Liver (tissue), 9 donors: ENCODE measurements around the gene CIBAR2. TPM values are rescaled to one million over a fixed set of nuclear protein-coding genes. Genes with fewer than 3 reads are reported as not detected.

Experiments used
- DNase-seq: peaks from one replicate; pipeline ENCODE4 v3.0.0-alpha.2; 2017; ENCODE audit warnings: low spot score
- H3K27ac ChIP-seq, 2 donors: one replicate each; pipeline ENCODE4 v1.7.0; 2013; ENCODE audit warnings: inconsistent platforms in 2 of 2, low read length in 2 of 2, control low read depth in 1 of 2, low read depth in 1 of 2, mild to moderate bottlenecking in 1 of 2
- H3K27me3 ChIP-seq, 4 donors: one replicate each; pipeline versions ENCODE4 v1.6.1 to v1.7.0; 2013; ENCODE audit warnings: low read length in 3 of 4, inconsistent platforms in 1 of 4, mild to moderate bottlenecking in 1 of 4, moderate library complexity in 1 of 4; ENCODE audit not compliant: control insufficient read depth in 4 of 4, insufficient read depth in 4 of 4
- H3K36me3 ChIP-seq, 4 donors: one replicate each; pipeline versions ENCODE4 v1.6.1 to v1.7.0; 2013; ENCODE audit warnings: low read length in 3 of 4, mild to moderate bottlenecking in 3 of 4, low read depth in 1 of 4, moderate library complexity in 1 of 4; ENCODE audit not compliant: control insufficient read depth in 4 of 4, insufficient read depth in 3 of 4
- H3K4me1 ChIP-seq, 4 donors: one replicate each; pipeline versions ENCODE4 v1.6.1 to v1.7.0; 2013; ENCODE audit warnings: low read length in 3 of 4, mild to moderate bottlenecking in 3 of 4, moderate library complexity in 1 of 4; ENCODE audit not compliant: control insufficient read depth in 4 of 4, insufficient read depth in 4 of 4
- H3K4me3 ChIP-seq, 3 donors: one replicate each; pipeline versions ENCODE4 v1.6.1 to v1.7.0; 2013; ENCODE audit warnings: low read length in 3 of 3, control low read depth in 1 of 3, low read depth in 1 of 3, mild to moderate bottlenecking in 1 of 3
- H3K9ac ChIP-seq, 2 donors: one replicate each; pipeline ENCODE4 v1.7.0; 2013; ENCODE audit warnings: low read length in 2 of 2, mild to moderate bottlenecking in 2 of 2, moderate library complexity in 2 of 2, control low read depth in 1 of 2, low read depth in 1 of 2
- H3K9me3 ChIP-seq, 4 donors: one replicate each; pipeline versions ENCODE4 v1.6.1 to v1.7.0; 2013; ENCODE audit warnings: low read length in 3 of 4; ENCODE audit not compliant: control insufficient read depth in 4 of 4
- EGR1 ChIP-seq, 2 donors: IDR thresholded peaks; 2 replicates each; pipeline ENCODE4 v1.6.1; 2016 to 2018; ENCODE audit warnings: antibody characterized with exemption in 2 of 2, low read depth in 2 of 2
- FOXA1 ChIP-seq: IDR thresholded peaks from 2 replicates; pipeline ENCODE4 v1.6.1; 2016; ENCODE audit warnings: antibody characterized with exemption
- FOXA2 ChIP-seq: IDR thresholded peaks from 2 replicates; pipeline ENCODE4 v1.6.1; 2016; ENCODE audit warnings: antibody characterized with exemption
- GABPA ChIP-seq, 2 donors: IDR thresholded peaks in 1 of 2; conservative IDR thresholded peaks in 1 of 2; 2 replicates each; pipeline ENCODE4 v1.6.1; 2016; ENCODE audit warnings: antibody characterized with exemption in 2 of 2, mild to moderate bottlenecking in 1 of 2, moderate library complexity in 1 of 2
- JUND ChIP-seq, 2 donors: IDR thresholded peaks; 2 replicates each; pipeline ENCODE4 v1.6.1; 2016; ENCODE audit warnings: antibody characterized with exemption in 2 of 2
- MAX ChIP-seq: IDR thresholded peaks from 2 replicates; pipeline ENCODE4 v1.6.1; 2016; ENCODE audit warnings: antibody characterized with exemption
- NR2F2 ChIP-seq: IDR thresholded peaks from 2 replicates; pipeline ENCODE4 v1.6.1; 2016; ENCODE audit warnings: antibody characterized with exemption
- RAD21 ChIP-seq, 2 donors: IDR thresholded peaks; 2 replicates each; pipeline ENCODE4 v1.6.1; 2016; ENCODE audit warnings: antibody characterized with exemption in 2 of 2, mild to moderate bottlenecking in 2 of 2
- RXRA ChIP-seq, 2 donors: IDR thresholded peaks; 2 replicates each; pipeline ENCODE4 v1.6.1; 2017 to 2018; ENCODE audit warnings: antibody characterized with exemption in 2 of 2, mild to moderate bottlenecking in 1 of 2
- TAF1 ChIP-seq: conservative IDR thresholded peaks from 2 replicates; pipeline ENCODE4 v1.6.1; 2016; ENCODE audit warnings: antibody characterized with exemption, mild to moderate bottlenecking
- YY1 ChIP-seq: IDR thresholded peaks from 2 replicates; pipeline ENCODE4 v1.6.1; 2016; ENCODE audit warnings: antibody characterized with exemption, mild to moderate bottlenecking
- WGBS: extraction: QIAGEN DNeasy Blood & Tissue Kit; methylation state at CpG from one replicate; pipeline ENCODE4 v1.1.7; 2013; 5-methylcytosine and 5-hydroxymethylcytosine counted together
- polyA plus RNA-seq, 2 donors: library from polyadenylated mRNA; stranded (reverse) in 1 of 2; unstranded in 1 of 2; fragments of 200-250 nt in 1 of 2; fragments of >200 nt in 1 of 2; fragmentation: Nextera tagmentation in 1 of 2; extraction: Ambion mirVana in 1 of 2; gene quantifications; one replicate each; pipeline versions ENCODE4 v1.2.1 to v1.2.3, GENCODE V29; 2013 to 2015
- total RNA-seq, 2 donors: library from RNA; depleted of rRNA; stranded (reverse); fragments of >200 nt; gene quantifications; one replicate each; pipeline ENCODE4 v1.2.3, GENCODE V29; 2014
- TF ChIP-seq, protein P1 (sequence below): fragments of 150-350 bp; IDR thresholded peaks from 2 replicates; pipeline ENCODE4 v1.5.1; 2017; ENCODE audit warnings: improper control_type of control experiment, low read depth, low read length; ENCODE audit not compliant: missing input control
- donor health status: healthy.
- donor health status: healthy.
- donor health status: healthy.
- donor health status: healthy.
- donor health status: healthy.

Gene CIBAR2
- total and polyA plus RNA-seq, 4 donors = not detected

- no peak for TF ChIP-seq FOXA1
- TF ChIP-seq TAF1 = no peak
- TF ChIP-seq RAD21 (IDR thresholded peaks at IDR 0.05) = no peak
- no peak for TF ChIP-seq NR2F2
- no peak for TF ChIP-seq YY1
- DNase-seq = no peak
- H3K27ac ChIP-seq = no peak overlapping the region
- H3K36me3 ChIP-seq = peaks cover 0 to 12% (median 6%) of the 10 kb centered on the region in 4 donors
- no peak overlapping the region for H3K9ac ChIP-seq
- peaks cover 0 to 7% (median 2%) of the 10 kb centered on the region in 4 donors for H3K4me1 ChIP-seq
- H3K9me3 ChIP-seq = no peaks in the 10 kb centered on the region
- 93% methylated on average over 15 of the region's 15 CpGs for WGBS
- no peak overlapping the region for H3K4me3 ChIP-seq
- no peaks in the 10 kb centered on the region for H3K27me3 ChIP-seq
Observed at GRCh38 chr16:85081765-85082164, 30.5 kb downstream of the CIBAR2 start.

GRCh38 chr16:85081038-85081437 lies 31.2 kb downstream of the CIBAR2 start:
- peaks cover 0 to 7% (median 2%) of the 10 kb centered on the region in 4 donors for H3K4me1 ChIP-seq
- no peak for DNase-seq
- no peak for TF ChIP-seq MAX
- TF ChIP-seq FOXA2 = no peak
- no peak for TF ChIP-seq JUND (IDR thresholded peaks at IDR 0.05)
- no peak for TF ChIP-seq GABPA (IDR thresholded peaks at IDR 0.05 in 1 of 2, conservative IDR thresholded peaks at IDR 0.05 in 1 of 2)
- no peak for TF ChIP-seq TAF1
- no peak for TF ChIP-seq RXRA (IDR thresholded peaks at IDR 0.05)
- TF ChIP-seq, protein P1, sequence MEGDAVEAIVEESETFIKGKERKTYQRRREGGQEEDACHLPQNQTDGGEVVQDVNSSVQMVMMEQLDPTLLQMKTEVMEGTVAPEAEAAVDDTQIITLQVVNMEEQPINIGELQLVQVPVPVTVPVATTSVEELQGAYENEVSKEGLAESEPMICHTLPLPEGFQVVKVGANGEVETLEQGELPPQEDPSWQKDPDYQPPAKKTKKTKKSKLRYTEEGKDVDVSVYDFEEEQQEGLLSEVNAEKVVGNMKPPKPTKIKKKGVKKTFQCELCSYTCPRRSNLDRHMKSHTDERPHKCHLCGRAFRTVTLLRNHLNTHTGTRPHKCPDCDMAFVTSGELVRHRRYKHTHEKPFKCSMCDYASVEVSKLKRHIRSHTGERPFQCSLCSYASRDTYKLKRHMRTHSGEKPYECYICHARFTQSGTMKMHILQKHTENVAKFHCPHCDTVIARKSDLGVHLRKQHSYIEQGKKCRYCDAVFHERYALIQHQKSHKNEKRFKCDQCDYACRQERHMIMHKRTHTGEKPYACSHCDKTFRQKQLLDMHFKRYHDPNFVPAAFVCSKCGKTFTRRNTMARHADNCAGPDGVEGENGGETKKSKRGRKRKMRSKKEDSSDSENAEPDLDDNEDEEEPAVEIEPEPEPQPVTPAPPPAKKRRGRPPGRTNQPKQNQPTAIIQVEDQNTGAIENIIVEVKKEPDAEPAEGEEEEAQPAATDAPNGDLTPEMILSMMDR = no peak
- no peak for TF ChIP-seq EGR1 (IDR thresholded peaks at IDR 0.05; ENCODE audit: low read depth in 2 of 2)

DNA sequence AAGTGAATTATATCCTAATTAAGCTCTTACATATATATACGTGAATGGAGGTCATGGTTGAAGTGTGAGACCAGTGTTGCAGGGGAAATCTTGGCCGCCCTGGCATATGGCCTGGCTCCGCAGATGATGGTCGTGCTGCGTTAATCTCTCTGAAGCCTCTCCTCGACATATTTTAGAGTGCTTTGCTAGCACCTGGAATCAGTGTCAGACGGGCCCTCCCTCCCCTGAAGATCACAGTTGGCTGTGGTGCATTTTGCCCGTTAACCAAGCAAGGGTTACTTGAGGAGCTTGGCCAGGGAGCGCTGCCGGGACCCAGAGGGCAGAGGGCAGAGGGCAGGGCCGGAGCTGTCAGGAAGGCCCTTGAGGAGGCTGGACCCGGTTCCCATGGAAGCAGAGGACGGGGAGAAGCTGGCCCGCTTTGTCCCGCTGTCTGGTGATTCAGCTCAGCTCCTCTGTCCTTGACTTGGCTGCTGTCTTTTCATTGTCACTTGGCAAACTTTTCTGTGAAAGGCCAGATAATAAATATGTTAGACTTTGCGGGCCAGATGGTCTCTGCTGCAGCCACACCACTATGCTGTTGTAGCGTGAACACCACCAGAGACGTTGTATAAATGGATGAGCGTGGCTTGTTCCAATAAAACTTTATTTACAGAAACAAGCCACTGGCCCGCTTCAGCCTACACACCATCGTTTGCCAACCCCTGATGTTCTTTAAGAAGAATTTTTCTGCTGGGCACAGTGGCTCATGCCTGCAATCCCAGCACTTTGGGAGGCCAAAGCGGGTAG lies 32.3 kb downstream of the CIBAR2 start:
- no peak for DNase-seq
- H3K4me3 ChIP-seq = no peak overlapping the region
- no peak overlapping the region for H3K27ac ChIP-seq
- peaks cover 0 to 12% (median 6%) of the 10 kb centered on the region in 4 donors for H3K36me3 ChIP-seq
- no peak overlapping the region for H3K9ac ChIP-seq
- 93% methylated on average over 22 of the region's 22 CpGs for WGBS
- no peak for TF ChIP-seq JUND (IDR thresholded peaks at IDR 0.05)
- no peak for TF ChIP-seq MAX
- no peak for TF ChIP-seq FOXA2
- H3K9me3 ChIP-seq = no peaks in the 10 kb centered on the region
- H3K27me3 ChIP-seq = no peaks in the 10 kb centered on the region
- peaks cover 0 to 4% (median 0%) of the 10 kb centered on the region in 4 donors for H3K4me1 ChIP-seq

More at GRCh38 chr16:85081038-85081437, 31.2 kb downstream of the CIBAR2 start:
- Histone ChIP-seq H3K9me3 (no peaks in the 10 kb centered on the region), H3K9ac (no peak overlapping the region), H3K4me3 (no peak overlapping the region), H3K27ac (no peak overlapping the region), H3K27me3 (no peaks in the 10 kb centered on the region), H3K36me3 (peaks cover 0 to 12% (median 6%) of the 10 kb centered on the region in 4 donors)
- WGBS = 95% methylated on average over 9 of the region's 9 CpGs
